ENCODE data around the gene SYT3. TPM values are rescaled to one million over a fixed set of nuclear protein-coding genes. Genes with fewer than 3 reads are reported as not detected.
"Not testable (repeated sequence)": the region's sequence is repeated elsewhere in the genome, so short reads cannot be mapped to it uniquely, and the experiment has no call there.

The SYT3 gene
- total RNA-seq, 4 donors from 2014 or later = not detected

- no peak for DNase-seq (ENCODE audit: low spot score)
- ATAC-seq (ENCODE audit: low FRiP score) = no peak
- TF ChIP-seq CTCF (IDR thresholded peaks at IDR 0.05) = no peak
Measured at GRCh38 chr19:50599427-50599826, 40.3 kb downstream of the SYT3 start.

- DNase-seq (ENCODE audit: low spot score) = no peak
- no peak for TF ChIP-seq CTCF (IDR thresholded peaks at IDR 0.05)
- ATAC-seq (ENCODE audit: low FRiP score) = no peak
Measured at GRCh38 chr19:50590191-50590590, 49.5 kb downstream of the SYT3 start.

DNA sequence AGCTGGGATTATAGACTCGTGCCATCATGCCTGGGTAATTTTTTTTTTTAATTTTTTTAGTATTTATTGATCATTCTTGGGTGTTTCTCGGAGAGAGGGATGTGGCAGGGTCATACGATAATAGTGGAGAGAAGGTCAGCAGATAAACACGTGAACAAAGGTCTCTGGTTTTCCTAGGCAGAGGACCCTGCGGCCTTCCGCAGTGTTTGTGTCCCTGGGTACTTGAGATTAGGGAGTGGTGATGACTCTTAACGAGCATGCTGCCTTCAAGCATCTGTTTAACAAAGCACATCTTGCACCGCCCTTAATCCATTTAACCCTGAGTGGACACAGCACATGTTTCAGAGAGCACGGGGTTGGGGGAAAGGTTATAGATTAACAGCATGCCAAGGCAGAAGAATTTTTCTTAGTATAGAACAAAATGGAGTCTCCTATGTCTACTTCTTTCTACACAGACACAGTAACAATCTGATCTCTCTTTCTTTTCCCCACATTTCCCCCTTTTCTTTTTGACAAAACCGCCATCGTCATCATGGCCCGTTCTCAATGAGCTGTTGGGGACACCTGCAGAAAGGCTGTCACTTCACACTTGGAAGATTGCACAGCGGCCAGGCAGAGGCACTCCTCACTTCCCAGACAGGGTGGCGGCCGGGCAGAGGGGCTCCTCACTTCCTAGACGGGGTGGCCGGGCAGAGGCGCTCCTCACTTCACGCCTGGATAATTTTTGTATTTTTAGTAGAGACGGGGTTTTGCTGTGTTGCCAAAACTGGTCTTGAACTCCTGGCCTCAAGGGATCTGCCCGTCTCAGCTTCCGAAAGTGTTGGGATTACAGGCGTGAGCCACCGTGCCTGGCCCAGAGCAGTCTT lies 57.7 kb downstream of the SYT3 start:
- not testable (repeated sequence) for DNase-seq (ENCODE audit: low spot score); ATAC-seq (ENCODE audit: low FRiP score)

DNA sequence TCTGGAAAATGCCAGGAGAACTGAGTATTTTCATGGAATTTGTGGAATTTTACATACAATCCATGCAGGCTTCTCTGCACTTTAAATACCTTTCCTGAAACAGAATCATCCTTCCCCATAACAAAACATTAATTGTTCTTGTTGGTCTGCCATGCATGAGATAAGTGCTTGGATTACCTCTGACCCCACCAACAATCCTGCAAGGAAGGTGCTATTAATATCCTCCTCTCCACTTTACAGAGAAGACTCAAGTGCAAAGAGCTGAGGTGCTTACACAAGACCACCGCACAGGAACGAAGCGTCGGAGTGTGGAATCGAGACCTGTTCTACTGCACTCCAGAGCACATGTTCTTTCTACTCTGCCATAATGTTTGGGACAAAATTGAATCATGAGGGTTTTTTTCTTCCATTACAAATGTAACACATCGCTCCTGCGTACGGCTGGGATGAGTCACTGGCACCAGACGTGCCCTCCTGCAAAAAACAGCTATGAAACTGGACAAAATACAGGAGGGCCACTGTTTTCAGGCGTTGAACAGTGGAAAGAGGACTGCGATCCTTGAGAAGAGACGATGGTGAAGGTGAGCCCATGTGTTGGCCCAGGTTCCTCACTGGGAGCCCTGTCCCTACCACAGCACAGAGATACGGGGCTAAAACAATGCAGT lies 58.6 kb downstream of the SYT3 start:
- no peak for DNase-seq (ENCODE audit: low spot score)
- TF ChIP-seq CTCF (IDR thresholded peaks at IDR 0.05) = no peak
- ATAC-seq (ENCODE audit: low FRiP score) = no peak

DNA sequence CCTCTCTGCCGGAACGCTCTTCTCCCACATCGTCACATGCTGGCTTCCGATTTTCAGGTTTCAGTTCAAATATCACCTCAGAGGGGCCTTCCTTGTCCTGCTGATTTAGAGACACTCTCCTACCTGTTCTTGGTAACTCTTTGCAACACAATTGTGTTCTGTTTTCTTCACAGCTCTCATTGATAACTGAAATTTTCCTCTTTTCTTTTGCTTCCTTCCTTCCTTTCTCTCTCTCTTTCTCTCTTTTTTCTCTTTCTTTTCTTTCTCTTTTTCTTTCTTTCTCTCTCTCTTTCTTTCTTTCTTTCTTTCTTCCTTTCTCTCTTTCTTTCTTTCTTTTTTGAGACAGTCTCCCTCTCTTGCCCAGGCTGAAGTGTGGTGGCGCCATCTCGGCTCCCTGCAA lies 59.4 kb downstream of the SYT3 start:
- no peak for TF ChIP-seq CTCF (IDR thresholded peaks at IDR 0.05)
- no peak for ATAC-seq (ENCODE audit: low FRiP score)

GRCh38 chr19:50576769-50577168 lies 62.9 kb downstream of the SYT3 start:
- DNase-seq (ENCODE audit: low spot score); ATAC-seq (ENCODE audit: low FRiP score): not testable (repeated sequence)

More for the DNA sequence above, 59.4 kb downstream of the SYT3 start:
- DNase-seq (ENCODE audit: low spot score) = no peak

DNA sequence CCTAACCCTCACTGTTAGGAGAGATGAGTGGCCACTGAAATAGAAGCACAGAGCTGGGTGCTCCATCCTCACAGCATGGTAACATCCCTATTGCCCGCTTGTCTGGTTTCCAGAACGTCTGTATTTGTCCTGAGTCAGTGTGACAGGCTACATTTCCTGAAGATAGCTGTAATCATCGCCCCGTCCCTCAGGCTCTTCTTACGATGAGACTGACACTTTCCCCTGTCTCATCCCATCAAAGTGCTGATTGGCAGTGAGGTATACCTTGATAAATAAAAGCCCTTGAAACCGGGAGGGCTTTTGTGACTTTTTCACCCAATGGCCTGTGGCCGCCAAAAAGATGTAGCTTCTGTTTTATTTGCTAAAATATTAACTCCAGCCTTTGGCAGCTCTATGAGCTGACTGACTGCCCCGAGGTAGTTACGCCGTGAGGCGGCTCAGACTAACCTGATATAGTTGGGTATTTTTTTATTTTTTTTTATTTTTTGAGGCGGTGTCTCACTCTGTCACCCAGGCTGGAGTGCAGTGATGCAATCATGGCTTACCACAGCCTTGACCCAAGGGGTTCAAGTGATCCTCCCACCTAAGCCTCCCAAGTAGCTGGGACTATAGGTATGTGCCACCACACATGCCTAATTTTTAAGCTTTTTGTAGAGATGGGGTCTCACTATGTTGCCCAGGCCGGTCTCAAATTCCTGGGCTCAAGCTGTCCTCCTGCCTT lies 65.8 kb downstream of the SYT3 start:
- no peak for DNase-seq (ENCODE audit: low spot score)
- no peak for TF ChIP-seq CTCF (IDR thresholded peaks at IDR 0.05)

More for the DNA sequence above, 65.8 kb downstream of the SYT3 start:
- no peak for ATAC-seq (ENCODE audit: low FRiP score)

Other genes starting within 250 kb of the SYT3 start
- gene SPIB, start 220.9 kb downstream of the SYT3 start, total RNA-seq = under 1 TPM in 1 of 4 donors, not detected in 3; 0.37 TPM
- gene MYBPC2, start 207.0 kb downstream of the SYT3 start, total RNA-seq = under 1 TPM in 2 of 4 donors, not detected in 2; 0.09 to 0.12 TPM
- gene EMC10, start 163.4 kb downstream of the SYT3 start, total RNA-seq = 10 to 100 TPM; 41.6 to 52.1 (median 47.5) TPM
- gene GARIN5A, start 163.0 kb downstream of the SYT3 start, total RNA-seq = 1 to 10 TPM in 1 of 4 donors, not detected in 3; 1.1 TPM
- 10 to 100 TPM; 20.4 to 32.0 (median 23.0) TPM for gene JOSD2, start 128.7 kb downstream of the SYT3 start, total RNA-seq
- gene ASPDH, start 126.0 kb downstream of the SYT3 start, total RNA-seq = not detected
- 1 to 10 TPM in 3 of 4 donors, under 1 TPM in 1; 0.84 to 1.6 (median 1.4) TPM for gene LRRC4B, start 71.4 kb downstream of the SYT3 start, total RNA-seq
- gene C19orf81, start 9.6 kb upstream of the SYT3 start, total RNA-seq = not detected
- 1 to 10 TPM in 1 of 4 donors, under 1 TPM in 1, not detected in 2; 0.37 to 2.2 TPM for gene SHANK1, start 79.9 kb upstream of the SYT3 start, total RNA-seq
- 10 to 100 TPM; 17.1 to 32.0 (median 21.9) TPM for gene CLEC11A, start 83.5 kb upstream of the SYT3 start, total RNA-seq
- gene GPR32, start 130.6 kb upstream of the SYT3 start, total RNA-seq = not detected
- not detected for gene ACP4, start 150.5 kb upstream of the SYT3 start, total RNA-seq
- 1 to 10 TPM in 3 of 4 donors, not detected in 1; 1.0 to 1.4 (median 1.3) TPM for gene KLK1, start 183.9 kb upstream of the SYT3 start, total RNA-seq
- not detected for gene KLK15, start 193.7 kb upstream of the SYT3 start, total RNA-seq
- gene KLK3, start 215.0 kb upstream of the SYT3 start, total RNA-seq = not detected
- not detected for gene KLK2, start 233.6 kb upstream of the SYT3 start, total RNA-seq